Colon (tissue), 2 donors: ENCODE results near the gene IL34.
"Not testable (repeated sequence)": the region's sequence is repeated elsewhere in the genome, so short reads cannot be mapped to it uniquely, and the experiment has no call there.

Experiments used
- FAIRE-seq: peaks from 2 replicates; lab custom pipeline; 2012; peaks lifted over from hg19 to GRCh38; lab: Jason Lieb, UNC
- donor health status: control.
- donor health status: control.

The IL34 gene

GRCh38 chr16:70658921-70659320, 12.6 kb downstream of the IL34 start:
- FAIRE-seq = no peak

GRCh38 chr16:70659546-70659945, 13.2 kb downstream of the IL34 start:
- FAIRE-seq = no peak

GRCh38 chr16:70659953-70660671, 13.8 kb downstream of the IL34 start:
- FAIRE-seq = no peak

- FAIRE-seq = no peak
Measured at GRCh38 chr16:70660672-70661350, 14.5 kb downstream of the IL34 start.

GRCh38 chr16:70661534-70661917, 15.2 kb downstream of the IL34 start:
- FAIRE-seq = no peak

GRCh38 chr16:70661918-70662641, 15.7 kb downstream of the IL34 start:
- no peak for FAIRE-seq

GRCh38 chr16:70662991-70663523, 16.7 kb downstream of the IL34 start:
- no peak for FAIRE-seq

- no peak for FAIRE-seq
Measured at GRCh38 chr16:70663524-70664324, 17.4 kb downstream of the IL34 start.

GRCh38 chr16:70664325-70665112, 18.2 kb downstream of the IL34 start:
- FAIRE-seq = no peak

GRCh38 chr16:70665113-70665694, 18.8 kb downstream of the IL34 start:
- FAIRE-seq = no peak

GRCh38 chr16:70665806-70666735, 19.7 kb downstream of the IL34 start:
- no peak for FAIRE-seq

- no peak for FAIRE-seq
Measured at GRCh38 chr16:70670175-70670574, 23.8 kb downstream of the IL34 start.

GRCh38 chr16:70670938-70671337, 24.6 kb downstream of the IL34 start:
- not testable (repeated sequence) for FAIRE-seq

- FAIRE-seq = no peak
Measured at GRCh38 chr16:70674221-70675014, 28.1 kb downstream of the IL34 start.

GRCh38 chr16:70675851-70676513, 29.6 kb downstream of the IL34 start:
- FAIRE-seq = no peak

- no peak for FAIRE-seq
Measured at GRCh38 chr16:70676675-70677498, 30.5 kb downstream of the IL34 start.

- no peak for FAIRE-seq
Measured at GRCh38 chr16:70677499-70678120, 31.3 kb downstream of the IL34 start.
